Activated CD4-positive, alpha-beta T cell treated with anti-CD3 and anti-CD28 coated beads, Interleukin-2, amount 50 U/mL, for 1 hour (primary cell): ENCODE measurements around the gene GABBR2.

Experiments used
- DNase-seq: peaks from one replicate; pipeline ENCODE4 v3.0.0-alpha.2; 2020

Gene GABBR2

GRCh38 chr9:98625728-98626127, 83.0 kb downstream of the GABBR2 start:
- no peak for DNase-seq

GRCh38 chr9:98619788-98620187, 88.9 kb downstream of the GABBR2 start:
- DNase-seq = no peak

GRCh38 chr9:98615633-98616032, 93.1 kb downstream of the GABBR2 start:
- DNase-seq = no peak

GRCh38 chr9:98614941-98615340, 93.8 kb downstream of the GABBR2 start:
- DNase-seq = no peak

- DNase-seq = no peak
Observed at GRCh38 chr9:98612061-98612752, 96.5 kb downstream of the GABBR2 start.

GRCh38 chr9:98611319-98611718, 97.4 kb downstream of the GABBR2 start:
- no peak for DNase-seq

GRCh38 chr9:98610711-98611110, 98.0 kb downstream of the GABBR2 start:
- DNase-seq = no peak

GRCh38 chr9:98610211-98610610, 98.5 kb downstream of the GABBR2 start:
- no peak for DNase-seq

- no peak for DNase-seq
Observed at GRCh38 chr9:98609646-98610045, 99.1 kb downstream of the GABBR2 start.

GRCh38 chr9:98607787-98608186, 100.9 kb downstream of the GABBR2 start:
- DNase-seq = no peak

- no peak for DNase-seq
Observed at GRCh38 chr9:98607152-98607551, 101.6 kb downstream of the GABBR2 start.

- no peak for DNase-seq
Observed at GRCh38 chr9:98606730-98607129, 102.0 kb downstream of the GABBR2 start.

- no peak for DNase-seq
Observed at GRCh38 chr9:98605116-98605515, 103.6 kb downstream of the GABBR2 start.

GRCh38 chr9:98603821-98604383, 104.8 kb downstream of the GABBR2 start:
- no peak for DNase-seq

GRCh38 chr9:98602839-98603500, 105.8 kb downstream of the GABBR2 start:
- no peak for DNase-seq

- no peak for DNase-seq
Observed at GRCh38 chr9:98600631-98601030, 108.1 kb downstream of the GABBR2 start.

GRCh38 chr9:98599566-98600216, 109.0 kb downstream of the GABBR2 start:
- DNase-seq = no peak

- no peak for DNase-seq
Observed at GRCh38 chr9:98598861-98599260, 109.9 kb downstream of the GABBR2 start.

GRCh38 chr9:98597236-98597771, 111.4 kb downstream of the GABBR2 start:
- no peak for DNase-seq

GRCh38 chr9:98596486-98596885, 112.2 kb downstream of the GABBR2 start:
- no peak for DNase-seq

- no peak for DNase-seq
Observed at GRCh38 chr9:98594546-98595160, 114.1 kb downstream of the GABBR2 start.

- no peak for DNase-seq
Observed at GRCh38 chr9:98593354-98594253, 115.1 kb downstream of the GABBR2 start.
